GM21723 (cell line): ENCODE results near the gene ZNHIT1.

ENCODE experiments used
- ATAC-seq: cut with Tn5 transposase; IDR thresholded peaks from one replicate; pipeline ENCODE4 v1.9.1; 2021; ENCODE audit warnings: mild to moderate bottlenecking, moderate library complexity; ENCODE audit not compliant: unreplicated experiment

The ZNHIT1 gene

DNA sequence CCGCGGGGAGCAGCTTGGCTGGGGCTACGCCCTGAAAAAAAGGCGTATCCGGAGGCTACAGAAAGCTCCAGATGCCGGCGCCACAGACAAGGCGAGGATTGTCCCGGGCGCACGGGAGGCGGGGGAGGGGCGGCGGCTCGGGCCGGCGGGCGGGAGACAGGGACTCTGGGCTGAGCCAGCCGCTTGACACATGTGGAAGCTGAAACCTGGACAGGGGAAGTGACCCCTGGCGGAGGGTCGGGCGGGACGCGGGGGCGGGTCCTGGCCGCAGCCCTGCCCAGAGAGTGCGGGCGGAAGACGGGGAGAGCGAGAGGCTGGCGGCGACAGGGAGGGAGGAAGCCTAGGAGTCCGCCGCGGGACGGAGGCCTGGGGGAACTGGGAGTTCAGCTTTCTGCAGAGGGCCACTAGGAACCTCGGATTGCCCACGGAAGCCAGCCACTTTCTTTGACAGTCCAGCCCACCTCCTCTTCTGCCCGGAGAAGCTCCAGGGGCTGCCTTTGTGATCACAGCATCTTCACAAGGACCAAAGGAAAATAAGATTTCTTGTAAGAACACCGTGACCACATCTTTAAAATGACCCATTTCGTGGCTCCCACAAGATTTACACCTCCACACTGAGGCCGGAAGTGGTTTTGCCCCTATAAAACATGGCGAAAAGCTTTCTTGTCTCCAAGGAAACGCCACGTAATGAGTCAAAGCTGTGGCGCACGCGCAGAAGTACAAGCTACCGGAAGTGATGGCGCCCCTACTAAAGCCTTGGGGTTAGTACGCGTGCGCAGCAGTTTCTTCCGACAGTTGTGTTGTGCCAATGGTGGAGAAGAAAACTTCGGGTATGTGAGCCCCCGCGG, at the start of gene ZNHIT1, which contains the start of gene PLOD3:
Gene ZNHIT1, plus strand, starts transcription at position 778 of the 848 bp plus-strand sequence. Its CDS starts 31 bp downstream, at position 809.
Gene PLOD3, minus strand, starts transcription at position 194 of the 848 bp plus-strand sequence. CDS start 307 bp downstream, outside the sequence.
- ATAC-seq = peak; percentile 65

DNA sequence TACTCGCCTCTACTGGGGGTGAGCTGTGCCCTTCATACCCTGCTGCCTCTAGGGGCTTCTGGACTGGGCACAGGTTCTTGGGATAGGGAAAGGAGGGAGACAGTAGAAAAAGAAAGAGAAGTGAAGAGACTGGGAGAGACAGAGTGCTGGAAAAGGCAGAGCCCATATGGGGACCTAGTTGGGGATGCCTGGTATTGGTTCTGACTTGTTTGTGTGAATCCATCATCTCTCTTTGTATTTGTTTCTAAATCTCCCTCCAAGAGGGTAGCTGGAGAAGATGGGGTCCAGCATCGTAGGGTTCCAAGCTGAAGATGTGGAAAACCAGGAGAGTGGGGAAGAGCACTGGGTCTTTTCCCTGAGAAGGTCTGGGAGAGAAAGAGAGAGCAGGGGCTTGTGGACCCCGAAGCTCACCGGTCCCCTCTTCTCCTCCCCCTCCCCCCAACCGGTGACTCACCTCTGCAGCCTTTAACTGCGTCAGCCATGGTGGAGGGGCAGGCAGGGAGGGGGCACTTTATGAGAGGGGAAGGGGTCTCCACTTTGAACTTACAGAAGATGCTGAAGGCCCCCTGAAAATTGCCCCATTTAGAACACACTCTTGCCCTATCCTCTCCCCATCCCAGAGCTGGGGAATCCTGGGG, 49.4 kb upstream of the ZNHIT1 start:
- no peak for ATAC-seq

DNA sequence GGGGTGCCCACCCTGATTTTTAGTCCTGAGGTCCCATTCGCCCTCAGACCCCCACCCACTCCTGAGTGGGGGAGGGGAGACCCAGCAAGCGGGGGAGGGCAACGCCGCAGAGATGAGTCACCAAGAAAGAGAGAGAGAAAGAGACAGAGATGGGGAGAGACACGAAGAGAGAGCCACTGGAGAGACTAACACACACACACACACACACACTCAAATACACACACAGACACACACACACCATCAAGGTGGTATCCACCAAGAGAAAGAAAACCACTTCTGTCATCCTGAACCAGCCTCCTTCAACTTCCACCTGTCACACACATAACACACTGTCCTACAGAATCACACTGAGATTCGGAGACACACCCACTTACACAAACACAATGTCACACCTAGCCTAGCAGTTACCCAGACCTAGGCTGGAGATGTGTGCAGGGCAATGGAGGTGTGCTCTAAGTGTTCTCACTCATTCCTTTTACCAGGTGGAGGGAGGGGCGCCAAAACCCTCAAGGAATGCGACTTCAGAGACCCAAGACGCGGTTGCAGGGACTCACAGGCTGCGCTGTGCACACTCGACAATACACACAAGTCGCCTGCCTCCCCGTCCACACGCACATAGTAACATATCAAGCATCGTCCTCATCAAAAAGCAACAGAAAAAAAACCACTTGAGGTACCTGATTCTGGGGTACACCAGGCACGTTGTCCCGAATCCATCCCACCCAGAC, 48.7 kb upstream of the ZNHIT1 start:
- no peak for ATAC-seq

DNA sequence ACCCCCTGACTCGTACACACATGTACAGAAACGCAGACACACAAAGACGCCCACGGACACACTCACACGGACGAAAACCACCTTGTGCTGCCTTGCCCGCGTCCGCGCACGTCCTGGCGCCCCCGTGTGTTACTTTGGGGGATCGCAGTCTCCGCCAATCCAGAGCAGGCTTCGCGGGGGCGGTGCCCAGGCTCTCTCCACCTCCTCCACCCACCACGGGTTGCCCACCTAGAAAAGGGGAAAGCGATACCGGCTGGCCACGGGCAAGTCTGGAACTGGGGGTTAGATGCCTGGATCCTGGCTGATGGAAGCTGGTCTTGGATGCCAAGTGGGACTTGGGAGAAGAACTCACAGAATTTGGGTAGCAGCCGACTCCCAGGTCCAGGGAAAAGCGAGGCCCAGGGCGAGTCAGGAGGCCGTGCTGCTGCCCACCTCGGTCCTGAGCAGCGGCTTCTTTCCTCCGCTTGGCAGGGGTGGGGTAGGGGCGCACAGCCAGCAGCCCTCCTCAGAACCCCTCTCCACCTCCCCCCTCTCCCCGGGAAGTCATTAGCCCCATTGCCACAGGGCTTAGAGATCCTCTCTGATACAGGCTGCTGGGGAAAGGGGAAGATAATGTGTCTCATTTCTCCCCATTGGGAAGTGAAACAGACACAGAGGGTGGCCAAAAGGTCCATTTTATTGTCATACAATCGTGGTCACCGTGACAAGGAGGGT, 48.0 kb upstream of the ZNHIT1 start:
- peak; percentile 48 for ATAC-seq

DNA sequence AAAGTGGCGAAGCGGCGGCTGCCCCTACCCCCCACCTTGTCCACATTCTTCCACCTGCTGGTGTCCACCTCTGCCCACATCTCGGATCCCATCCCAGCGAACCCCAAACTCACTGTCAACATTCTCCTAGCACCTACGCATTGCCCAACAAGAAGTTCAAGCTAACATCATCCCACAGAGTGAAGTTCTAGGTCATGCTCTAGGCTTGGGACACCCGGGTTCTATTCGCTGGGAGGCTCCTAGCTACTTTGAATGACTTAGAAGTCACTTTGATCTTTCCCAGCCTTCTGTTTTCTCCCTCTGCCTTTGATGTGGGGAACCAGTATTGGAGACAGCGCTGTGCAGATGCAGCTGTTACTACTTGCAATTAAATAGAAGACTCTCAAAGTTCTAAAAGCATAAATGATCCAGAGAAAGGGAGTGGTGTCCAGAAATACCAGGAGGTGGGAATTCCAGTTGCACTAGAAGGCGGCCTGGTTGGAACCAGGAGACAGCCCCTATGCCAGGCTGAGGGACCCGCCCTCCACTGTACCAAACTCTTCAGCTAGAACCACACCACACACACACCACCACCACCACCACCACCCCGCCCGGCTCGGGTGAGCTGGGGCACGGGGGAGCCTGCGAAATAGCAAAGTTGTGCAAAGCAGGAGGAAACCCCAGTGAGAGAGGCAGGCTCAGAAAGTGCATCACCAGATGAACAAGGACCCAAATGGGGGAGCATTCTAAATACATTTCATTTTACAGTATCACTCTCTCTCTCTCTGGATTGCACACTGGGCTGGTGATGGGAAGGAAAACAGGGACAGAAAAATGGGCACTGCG, 47.1 kb upstream of the ZNHIT1 start:
- no peak for ATAC-seq

DNA sequence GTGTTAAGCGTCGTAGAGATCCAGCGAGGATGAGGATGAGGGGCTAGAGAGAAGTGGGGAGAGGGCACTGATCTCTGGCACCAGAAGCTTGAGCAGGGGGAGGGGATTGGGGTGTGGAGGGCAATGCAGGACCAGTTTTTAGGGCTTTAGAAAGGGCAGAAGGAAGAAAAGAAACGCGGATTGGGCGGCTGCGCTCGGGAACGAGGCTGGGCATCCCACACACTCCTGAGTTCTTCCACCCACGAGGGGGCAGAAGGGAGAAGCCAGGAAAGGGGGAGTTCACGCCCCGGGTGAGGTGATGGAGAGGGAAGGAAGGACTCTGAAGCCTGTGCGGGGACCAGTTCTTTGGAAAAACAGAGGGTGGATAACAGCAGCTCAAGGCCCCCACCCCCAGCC, 46.5 kb upstream of the ZNHIT1 start:
- no peak for ATAC-seq

DNA sequence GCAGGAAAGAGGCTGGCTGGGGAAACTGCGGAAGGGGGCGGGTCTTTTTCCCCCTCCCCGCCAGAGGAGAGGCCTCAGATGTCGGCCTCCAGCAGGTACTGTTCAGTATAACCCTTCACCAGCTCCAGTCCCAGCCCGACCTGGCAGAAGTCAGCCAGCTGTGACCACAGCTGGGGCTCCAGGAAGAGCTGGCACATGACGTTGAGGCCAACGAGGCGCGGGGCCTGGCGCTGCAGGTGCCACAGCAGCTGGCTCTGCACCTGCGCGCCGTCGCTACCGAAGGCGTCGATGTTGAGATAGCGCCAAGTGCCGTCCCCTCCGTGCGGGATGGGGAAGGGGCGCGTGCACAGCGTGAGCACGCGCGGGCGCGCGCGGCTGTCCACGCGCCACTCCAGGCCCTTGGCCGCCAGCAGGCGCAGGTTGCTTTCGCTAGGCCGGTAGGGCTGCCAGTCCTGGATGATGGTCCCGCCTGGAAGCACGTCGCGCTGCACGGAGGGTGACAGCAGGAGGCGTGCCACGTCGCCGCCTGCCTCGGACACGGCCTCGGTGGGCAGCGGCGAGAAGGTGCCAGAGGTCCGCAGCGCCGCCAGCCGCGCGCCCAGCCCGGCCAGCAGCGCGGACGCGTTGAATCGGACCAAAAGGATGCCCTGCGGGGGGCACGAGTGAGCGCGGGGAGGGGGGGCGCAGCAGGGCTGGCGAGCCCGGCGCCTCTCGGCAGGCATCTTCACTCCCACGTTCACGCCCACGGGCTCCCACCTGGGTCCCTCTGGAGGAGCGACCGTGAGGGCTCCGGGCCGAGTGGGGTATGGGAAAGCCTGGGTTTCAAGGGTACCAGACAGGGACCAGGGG, 45.7 kb upstream of the ZNHIT1 start:
- no peak for ATAC-seq

DNA sequence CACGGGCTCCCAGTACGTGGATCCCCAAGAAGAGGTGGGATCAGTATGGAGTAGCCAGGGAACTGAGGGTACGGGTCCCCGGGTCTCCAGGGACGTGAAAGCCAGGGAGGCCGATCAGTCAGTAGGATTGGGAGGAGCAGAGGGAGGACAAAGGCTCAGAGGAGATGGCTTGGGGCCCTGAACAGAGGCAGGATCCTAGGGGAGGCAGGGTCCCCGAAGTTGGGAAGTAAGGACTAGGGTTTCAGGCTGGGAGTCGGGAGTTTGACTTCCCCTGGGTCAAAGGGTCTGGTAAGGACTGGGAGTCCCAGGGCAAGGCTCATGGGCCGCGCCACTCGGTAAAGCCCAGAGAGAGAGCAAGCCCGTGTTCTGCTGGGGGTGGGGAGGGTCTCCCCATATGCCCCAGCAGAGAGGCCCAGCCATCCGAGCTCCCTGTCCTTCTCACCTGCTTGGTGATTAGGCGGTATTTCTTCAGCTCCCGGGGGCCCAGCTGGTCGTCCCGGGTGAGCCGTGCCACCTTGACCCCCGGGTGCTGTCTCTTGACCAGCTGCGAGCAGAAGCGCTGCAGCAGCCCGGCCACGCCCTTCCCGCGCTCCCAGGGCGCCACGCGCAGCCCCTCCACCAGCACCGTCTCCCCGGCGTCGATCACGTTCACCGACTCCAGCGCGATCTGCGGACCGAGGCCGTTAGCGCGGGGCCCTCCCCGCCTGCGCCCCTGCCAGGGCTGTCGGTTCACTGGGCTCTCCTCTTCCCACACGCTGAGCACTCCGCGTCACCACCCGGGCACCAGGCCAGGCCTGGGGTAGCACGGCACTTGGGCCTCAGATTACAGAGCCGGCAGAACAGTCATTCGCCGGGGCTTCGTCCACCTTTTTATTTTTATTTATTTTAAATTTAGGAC, 44.9 kb upstream of the ZNHIT1 start:
- ATAC-seq = no peak

DNA sequence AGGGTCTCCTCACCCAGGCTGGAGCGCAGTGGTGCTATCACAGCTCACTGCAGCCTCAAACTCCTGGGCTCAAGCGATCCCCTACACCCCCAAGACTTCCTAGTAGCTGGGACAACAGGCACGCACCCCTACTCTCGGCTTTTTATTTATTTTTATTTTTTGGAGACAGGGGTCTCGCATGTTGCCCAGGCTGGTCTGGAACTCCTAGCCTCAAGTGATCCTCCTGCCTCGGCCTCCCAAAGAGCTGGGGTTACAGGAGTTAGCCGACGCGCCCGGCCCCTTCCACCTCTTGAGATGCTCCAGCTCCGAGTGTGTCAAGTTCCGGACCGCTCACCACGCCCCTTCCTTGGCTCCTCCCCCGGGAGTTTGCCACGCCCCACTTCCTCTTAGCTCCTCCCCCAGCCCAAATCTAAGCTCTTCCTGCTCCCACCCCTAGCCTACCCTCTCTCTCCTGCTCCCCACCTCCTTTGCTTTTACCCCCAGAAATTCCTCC, 44.2 kb upstream of the ZNHIT1 start:
- peak; percentile 54 for ATAC-seq

DNA sequence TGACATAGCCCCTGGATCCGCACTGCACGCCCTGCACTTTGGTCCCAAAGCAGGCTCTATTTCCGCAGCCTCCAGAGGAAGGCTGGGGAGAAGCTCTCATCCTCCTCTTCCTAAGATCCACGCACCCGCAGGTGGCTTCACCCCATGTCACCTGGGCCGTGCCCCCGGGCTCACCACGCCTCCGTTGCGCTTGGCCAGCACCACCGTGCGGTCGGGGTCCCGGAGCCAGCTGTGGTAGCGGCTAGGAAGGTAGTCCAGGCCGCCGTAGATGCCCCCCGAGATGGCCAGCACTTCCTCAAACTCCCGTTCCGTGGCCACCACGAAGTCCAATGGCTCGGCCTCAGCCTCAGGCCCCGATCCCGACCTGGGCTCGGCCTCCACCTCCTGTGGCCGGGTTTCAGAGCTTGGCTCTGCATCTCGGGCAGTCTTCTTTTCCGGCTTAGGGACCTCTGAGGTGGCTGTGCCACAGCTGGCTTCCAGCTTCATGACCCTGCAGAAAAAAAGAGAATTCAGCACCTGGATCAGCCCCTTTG, 43.6 kb upstream of the ZNHIT1 start:
- no peak for ATAC-seq

DNA sequence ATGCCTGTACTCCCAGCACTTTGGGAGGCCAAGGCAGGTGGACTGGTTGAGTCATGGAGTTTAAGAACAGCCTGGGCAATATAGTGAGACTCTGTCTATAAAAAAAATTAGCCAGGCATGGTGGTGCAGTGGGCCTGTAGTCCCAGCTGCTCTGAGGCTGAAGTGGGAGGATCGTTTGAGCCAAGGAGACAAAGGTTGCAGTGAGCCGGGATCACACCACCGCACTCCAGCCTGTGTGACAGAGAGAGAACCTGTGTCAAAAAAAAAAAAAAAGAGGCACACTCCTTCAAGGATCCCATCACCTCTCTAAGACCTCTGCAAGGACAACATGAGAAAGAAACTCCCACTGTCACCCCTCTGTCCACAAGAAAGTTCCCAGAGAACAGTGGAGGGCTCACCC, 42.3 kb upstream of the ZNHIT1 start:
- no peak for ATAC-seq

DNA sequence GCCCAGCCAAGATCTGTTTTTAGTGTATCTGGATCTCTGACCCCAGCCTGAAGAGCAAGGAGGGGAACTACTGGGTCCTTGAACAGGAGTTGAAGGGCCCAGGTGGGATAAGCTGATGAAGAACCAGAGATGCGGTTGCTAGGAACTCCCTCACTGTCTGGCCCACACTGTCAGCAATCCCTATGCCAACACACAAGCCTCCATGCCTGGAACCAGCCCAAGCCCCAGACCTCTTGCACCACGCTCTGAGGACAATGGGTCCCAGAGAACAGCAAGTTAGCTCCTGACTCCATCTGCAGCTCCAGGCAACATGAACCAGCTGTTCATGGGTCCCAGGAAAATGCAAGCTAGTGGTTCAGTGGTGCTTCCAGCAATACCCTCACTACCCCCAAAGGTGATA, 40.3 kb upstream of the ZNHIT1 start:
- no peak for ATAC-seq

DNA sequence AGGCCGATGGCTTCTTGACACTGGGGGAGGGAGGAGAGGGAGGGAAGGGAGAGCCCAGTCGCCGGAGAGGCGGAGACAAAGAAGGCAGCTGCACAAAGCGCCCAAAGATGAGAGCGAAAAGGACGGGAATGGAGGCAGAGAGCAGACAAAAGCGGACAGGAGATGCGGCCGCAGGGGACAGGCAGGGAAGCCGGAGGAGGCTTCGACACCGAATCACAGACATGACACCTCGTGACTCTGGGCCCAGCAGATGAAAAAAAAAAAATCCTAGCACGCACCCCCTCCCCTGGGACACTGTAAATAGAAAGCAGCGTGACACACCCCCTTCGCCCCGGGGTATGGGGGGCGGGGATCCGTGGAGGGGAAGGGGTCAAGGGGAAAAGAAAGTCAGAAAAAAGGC, 38.8 kb upstream of the ZNHIT1 start:
- ATAC-seq = no peak

DNA sequence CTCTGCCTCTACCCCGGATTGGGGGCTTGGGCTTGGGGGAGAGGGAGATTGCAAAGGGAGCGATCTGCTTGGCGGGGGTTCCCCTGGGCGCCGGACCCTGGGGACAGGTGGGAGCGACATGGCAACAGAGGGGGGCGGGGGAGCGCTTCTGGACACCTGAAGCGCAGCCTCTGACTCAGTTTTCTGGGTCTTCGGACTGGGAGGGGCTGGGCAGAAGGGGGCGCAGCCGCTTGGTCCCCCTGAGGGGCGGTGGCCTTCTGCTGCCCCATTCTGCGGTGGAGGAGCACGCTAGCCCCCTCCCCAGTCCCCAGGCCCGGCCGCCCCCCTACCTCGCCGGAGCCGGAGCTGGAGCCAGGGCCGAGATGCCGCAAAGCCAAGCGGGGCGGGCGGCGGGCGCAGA, 38.3 kb upstream of the ZNHIT1 start:
- no peak for ATAC-seq

DNA sequence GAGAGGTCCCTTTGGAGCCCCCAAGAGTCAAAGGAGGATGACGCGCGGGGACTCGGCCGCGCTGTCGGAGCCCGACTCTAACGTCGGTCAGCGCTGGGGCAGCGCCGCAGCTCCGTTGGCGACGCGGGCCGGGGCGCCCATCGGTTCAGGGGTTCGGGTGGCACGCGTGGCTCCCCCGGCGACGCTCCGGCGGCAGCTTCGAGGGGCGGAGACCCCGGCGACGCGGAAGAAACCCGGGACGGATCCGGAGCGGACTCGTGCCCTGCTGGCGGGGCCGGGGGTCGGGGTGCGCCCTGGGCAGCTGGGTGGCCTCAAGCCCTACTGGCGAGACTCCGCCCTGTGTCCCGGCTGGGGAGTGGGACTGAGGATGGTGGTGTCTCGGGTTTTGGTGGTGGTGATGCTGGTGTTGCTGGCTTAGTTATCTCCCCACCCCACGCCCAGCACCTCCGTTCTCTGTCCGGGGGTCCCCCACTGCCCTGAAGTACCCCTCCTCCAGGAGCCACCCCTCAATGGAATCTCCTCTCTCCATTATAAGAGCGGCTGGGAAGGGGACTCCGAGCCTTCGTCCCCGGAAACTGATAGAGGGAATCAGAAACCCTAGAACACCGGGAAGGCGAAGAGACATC, 37.7 kb upstream of the ZNHIT1 start, which contains the start of gene NAT16:
Gene NAT16, minus strand, starts transcription at position 164 of the 626 bp plus-strand sequence. CDS start 5,486 bp downstream, outside the sequence.
- ATAC-seq = no peak

DNA sequence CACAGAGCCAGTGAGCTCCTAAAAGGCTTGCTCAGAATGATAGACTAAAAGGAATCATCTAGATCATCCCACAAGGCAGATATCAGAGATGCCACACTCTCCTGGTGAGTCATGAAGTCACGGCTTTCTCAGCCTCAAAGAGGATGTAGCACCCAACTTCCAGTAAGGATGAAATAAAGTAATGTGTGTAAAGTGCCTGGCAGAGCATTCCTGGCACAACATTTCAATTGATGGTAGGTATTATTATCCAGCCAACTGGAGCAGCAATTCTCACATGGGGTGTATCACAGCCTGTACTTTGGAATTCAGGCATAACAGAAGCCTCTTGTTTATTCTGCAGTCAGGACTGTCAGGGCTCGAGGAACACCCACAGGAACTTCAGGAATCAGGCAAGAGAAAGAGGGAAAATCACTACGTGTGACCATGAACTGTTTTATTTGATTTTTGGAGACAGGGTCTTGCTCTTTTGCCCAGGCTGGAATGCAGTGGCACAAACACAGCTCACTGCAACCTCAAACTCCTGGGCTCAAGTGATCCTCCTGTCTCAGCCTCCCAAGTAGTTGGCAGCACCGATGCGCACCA, 32.6 kb upstream of the ZNHIT1 start:
- no peak for ATAC-seq

DNA sequence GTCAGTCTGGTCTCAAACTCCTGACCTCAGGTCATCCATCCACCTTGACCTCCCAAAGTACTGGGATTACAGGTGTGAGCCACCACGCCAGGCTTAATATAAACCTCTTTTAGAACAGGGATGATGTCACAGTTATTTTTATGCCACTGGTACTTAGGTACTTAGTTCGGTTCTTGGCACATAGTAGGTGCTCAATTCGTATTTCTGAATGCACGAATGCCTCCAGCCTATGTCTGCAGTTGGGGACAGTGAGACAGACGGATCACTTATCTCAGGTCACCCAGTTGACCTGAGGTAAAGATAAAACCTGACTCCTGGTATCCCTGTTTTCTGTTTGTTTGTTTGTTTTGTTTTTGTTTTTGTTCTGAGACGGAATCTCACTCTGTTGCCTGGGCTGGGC, 31.8 kb upstream of the ZNHIT1 start:
- ATAC-seq = no peak
